HK-2 (cell line): Measurements from ENCODE around the gene EHBP1.
"Not testable (repeated sequence)": the region's sequence is repeated elsewhere in the genome, so short reads cannot be mapped to it uniquely, and the experiment has no call there.

Source experiments
- DNase-seq: peaks from one replicate; pipeline ENCODE4 v3.0.0-alpha.2; 2018; ENCODE audit not compliant: unreplicated experiment

Gene EHBP1

DNA sequence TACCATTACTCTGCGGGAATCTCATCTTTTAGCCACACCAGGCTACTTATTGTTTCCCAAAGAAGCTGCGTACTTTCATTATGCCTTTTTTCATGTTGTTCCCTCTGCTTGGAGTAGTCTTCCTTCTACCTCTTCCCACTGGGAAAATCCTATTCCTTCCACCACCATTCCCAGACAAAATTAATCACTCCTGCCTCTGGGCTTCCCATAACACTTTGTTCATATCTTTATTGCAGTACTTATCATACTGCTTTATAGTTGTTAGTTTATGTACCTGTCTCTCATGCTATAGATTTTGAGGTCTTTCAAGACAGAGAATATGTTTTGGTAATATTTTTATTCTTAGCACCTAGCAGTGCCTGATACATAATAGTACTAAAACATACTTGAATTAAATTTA, 361.3 kb downstream of the EHBP1 start:
- DNase-seq: no peak

DNA sequence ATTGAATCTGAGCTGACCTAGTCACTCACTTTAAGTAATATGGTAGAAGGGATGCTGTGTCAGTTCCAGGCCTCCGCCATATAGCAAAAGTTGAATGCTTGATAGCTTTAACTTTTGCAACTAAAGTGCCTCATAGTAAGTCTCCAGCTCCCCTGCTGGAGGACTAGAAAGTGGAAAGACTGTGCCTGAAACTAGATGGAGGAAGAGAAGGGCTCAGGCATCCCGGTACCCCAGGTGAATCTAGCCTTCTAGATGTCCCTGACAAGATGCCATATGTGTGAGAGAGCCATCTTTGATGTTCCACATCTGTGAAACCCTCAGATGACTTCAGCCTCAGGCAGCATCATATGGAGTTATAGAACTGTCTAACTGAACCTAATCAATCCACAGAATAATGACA, 366.2 kb downstream of the EHBP1 start:
- DNase-seq: no peak

DNA sequence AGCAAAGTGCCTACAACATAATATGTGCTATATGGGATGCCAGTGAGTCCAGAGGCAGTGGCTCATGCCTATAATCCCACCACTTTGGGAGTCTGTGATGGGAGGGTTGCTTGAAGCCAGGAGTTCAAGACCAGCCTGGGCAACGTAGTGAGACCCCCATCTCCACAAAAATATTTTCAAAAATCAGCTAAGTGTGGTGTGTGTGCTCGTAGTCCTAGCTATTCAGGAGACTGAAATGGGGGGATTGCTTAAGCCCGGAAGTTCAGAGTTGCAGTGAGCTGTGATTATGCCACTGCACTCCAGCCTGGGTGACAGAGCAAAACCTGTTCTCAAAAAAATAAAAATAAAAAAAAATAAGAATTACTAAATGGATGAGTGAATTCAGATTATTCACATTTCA, 368.5 kb downstream of the EHBP1 start:
- no peak for DNase-seq

- not testable (repeated sequence) for DNase-seq
These were observed 368.9 kb downstream of the EHBP1 start for GRCh38 chr2:63074399-63074798.

DNA sequence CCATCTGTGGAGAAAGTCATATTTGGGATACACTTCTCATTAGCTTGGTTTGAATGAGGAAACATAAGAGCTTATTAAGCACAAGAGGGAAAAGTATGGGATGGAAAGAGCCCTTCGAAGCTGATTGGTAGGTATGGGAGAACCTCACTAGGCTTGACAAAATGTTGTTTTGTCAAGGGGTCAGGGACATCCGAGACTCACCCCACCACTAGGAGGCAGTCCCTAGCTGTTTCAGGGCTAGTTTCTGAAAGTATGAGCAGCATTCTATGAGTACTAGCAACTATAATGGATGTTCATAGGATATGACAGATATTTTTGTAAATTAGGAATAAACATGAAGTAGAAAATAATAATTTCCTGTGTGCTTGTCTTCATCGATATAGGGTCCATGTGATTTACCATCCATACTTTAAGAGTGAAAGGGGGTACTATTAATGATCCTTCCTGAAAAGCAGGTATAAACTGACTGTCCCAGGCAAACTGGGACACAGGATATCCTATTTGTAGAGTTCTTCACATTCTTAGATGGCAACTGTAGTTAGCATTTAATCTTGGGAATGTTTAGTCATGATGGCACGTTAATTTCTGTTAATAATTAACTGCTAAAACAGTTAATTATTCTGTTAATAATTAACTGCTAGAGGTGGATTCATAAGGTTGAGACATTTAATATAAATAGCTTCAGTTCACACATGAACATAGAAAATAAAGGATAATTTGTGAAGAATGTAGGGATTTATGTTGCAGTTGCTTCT, 373.5 kb downstream of the EHBP1 start:
- DNase-seq: no peak

DNA sequence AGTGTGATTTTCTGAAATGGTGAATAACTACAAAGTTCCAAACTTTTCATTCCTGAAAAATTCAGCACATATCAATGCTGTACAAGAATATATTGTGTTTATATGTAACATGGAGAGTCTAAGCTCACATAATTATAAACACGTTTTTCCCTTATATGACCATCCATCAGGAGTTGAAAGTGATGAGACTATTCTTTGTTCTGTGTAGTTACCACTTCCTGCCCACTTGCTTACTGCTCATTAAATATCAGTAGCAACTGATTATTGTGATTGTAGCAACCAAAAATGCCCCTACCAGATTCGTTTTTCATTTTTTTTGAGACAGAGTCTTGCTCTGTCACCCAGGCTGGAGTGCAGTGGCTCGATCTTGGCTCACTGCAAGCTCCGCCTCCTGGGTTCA, 375.9 kb downstream of the EHBP1 start:
- DNase-seq: no peak

- DNase-seq: no peak
These were observed 381.2 kb downstream of the EHBP1 start for GRCh38 chr2:63086687-63087086.

- no peak for DNase-seq
These were observed 386.9 kb downstream of the EHBP1 start for GRCh38 chr2:63092401-63092800.

- no peak for DNase-seq
These were observed 387.3 kb downstream of the EHBP1 start for GRCh38 chr2:63092857-63093256.

DNA sequence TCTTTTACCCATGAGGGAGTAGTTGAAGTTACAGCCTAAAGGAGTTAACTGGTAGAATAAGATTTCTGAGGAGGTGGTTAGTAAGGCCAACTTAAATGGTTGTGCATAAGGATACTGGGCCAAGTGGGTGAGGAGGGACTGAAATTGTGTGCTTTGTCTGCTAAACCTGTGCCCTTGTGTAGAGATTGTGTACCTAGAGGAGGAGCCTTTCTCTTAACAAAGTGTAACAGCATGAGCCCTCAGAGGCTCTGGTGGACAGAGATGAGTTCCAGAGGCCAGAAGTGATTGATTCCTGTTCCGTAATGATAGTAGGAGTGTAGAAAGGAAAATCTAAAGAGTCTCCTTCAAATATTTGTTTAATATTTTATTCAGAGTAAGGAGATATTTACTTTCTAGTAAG, 388.0 kb downstream of the EHBP1 start:
- no peak for DNase-seq
